ENCODE results near the gene CACNA1C. TPM values are rescaled to one million over a fixed set of nuclear protein-coding genes. Genes with fewer than 3 reads are reported as not detected.

CACNA1C gene
- total RNA-seq, 2 donors from 2014 or later, result 0.84 to 10.2 TPM

- no peak overlapping the region for H3K4me3 ChIP-seq
- no peak for DNase-seq
- no peaks in the 10 kb centered on the region for H3K9me3 ChIP-seq
- no peak for TF ChIP-seq CTCF (IDR thresholded peaks at IDR 0.05)
- H3K36me3 ChIP-seq, result no peaks in the 10 kb centered on the region
- intact Hi-C loops (cut with DNase I), result no loop called here
- H3K27ac ChIP-seq, result no peak overlapping the region
- H3K27me3 ChIP-seq, result no peaks in the 10 kb centered on the region
- no peak overlapping the region for H3K9ac ChIP-seq (ENCODE audit: low read depth in 2 of 2, low read length in 2 of 2)
- H3K4me1 ChIP-seq, result no peaks in the 10 kb centered on the region
These were observed 657.9 kb downstream of the CACNA1C start for GRCh38 chr12:2710701-2711100.

- intact Hi-C loops (cut with DNase I), result no loop called here
- H3K4me1 ChIP-seq, result no peaks in the 10 kb centered on the region
- no peak overlapping the region for H3K4me3 ChIP-seq
- H3K36me3 ChIP-seq, result no peaks in the 10 kb centered on the region
- no peaks in the 10 kb centered on the region for H3K27me3 ChIP-seq
- no peak overlapping the region for H3K27ac ChIP-seq
- no peak for DNase-seq
- TF ChIP-seq CTCF (IDR thresholded peaks at IDR 0.05), result no peak
- H3K9ac ChIP-seq (ENCODE audit: low read depth in 2 of 2, low read length in 2 of 2), result no peak overlapping the region
- no peaks in the 10 kb centered on the region for H3K9me3 ChIP-seq
These were observed 666.6 kb downstream of the CACNA1C start for GRCh38 chr12:2719392-2719791.

- H3K27ac ChIP-seq, result no peak overlapping the region
- no peak overlapping the region for H3K9ac ChIP-seq (ENCODE audit: low read depth in 2 of 2, low read length in 2 of 2)
- intact Hi-C loops (cut with DNase I), result no loop called here
- no peaks in the 10 kb centered on the region for H3K36me3 ChIP-seq
- no peak for DNase-seq
- no peak for TF ChIP-seq CTCF (IDR thresholded peaks at IDR 0.05)
- H3K27me3 ChIP-seq, result peaks cover 4% of the 10 kb centered on the region
- no peaks in the 10 kb centered on the region for H3K9me3 ChIP-seq
- H3K4me1 ChIP-seq, result no peaks in the 10 kb centered on the region
- no peak overlapping the region for H3K4me3 ChIP-seq
These were observed 670.0 kb downstream of the CACNA1C start for GRCh38 chr12:2722806-2723205.

GRCh38 chr12:2732290-2732689, 679.5 kb downstream of the CACNA1C start:
- Histone ChIP-seq H3K9ac (ENCODE audit: low read depth in 2 of 2, low read length in 2 of 2) (no peak overlapping the region), H3K36me3 (no peaks in the 10 kb centered on the region), H3K4me1 (no peaks in the 10 kb centered on the region), H3K4me3 (no peak overlapping the region), H3K9me3 (no peaks in the 10 kb centered on the region), H3K27ac (no peak overlapping the region), H3K27me3 (peaks cover 3% of the 10 kb centered on the region)
- TF ChIP-seq CTCF (IDR thresholded peaks at IDR 0.05), result no peak
- intact Hi-C loops (cut with DNase I), result no loop called here
- no peak for DNase-seq

- Histone ChIP-seq H3K27me3 (no peaks in the 10 kb centered on the region), H3K4me1 (no peaks in the 10 kb centered on the region), H3K36me3 (no peaks in the 10 kb centered on the region), H3K9ac (ENCODE audit: low read depth in 2 of 2, low read length in 2 of 2) (no peak overlapping the region), H3K4me3 (no peak overlapping the region), H3K27ac (no peak overlapping the region), H3K9me3 (no peaks in the 10 kb centered on the region)
- no peak for TF ChIP-seq CTCF (IDR thresholded peaks at IDR 0.05)
- DNase-seq, result no peak
- intact Hi-C loops (cut with DNase I), result no loop called here
These were observed 680.9 kb downstream of the CACNA1C start for GRCh38 chr12:2733493-2734355.
